D341Med (cell line): ENCODE measurements around the gene MGAT1.
"Not testable (repeated sequence)": the region's sequence is repeated elsewhere in the genome, so short reads cannot be mapped to it uniquely, and the experiment has no call there.

Experiments
- DNase-seq: peaks from one replicate; pipeline ENCODE4 v3.0.0; 2012; ENCODE audit warnings: low spot score

Gene MGAT1

DNA sequence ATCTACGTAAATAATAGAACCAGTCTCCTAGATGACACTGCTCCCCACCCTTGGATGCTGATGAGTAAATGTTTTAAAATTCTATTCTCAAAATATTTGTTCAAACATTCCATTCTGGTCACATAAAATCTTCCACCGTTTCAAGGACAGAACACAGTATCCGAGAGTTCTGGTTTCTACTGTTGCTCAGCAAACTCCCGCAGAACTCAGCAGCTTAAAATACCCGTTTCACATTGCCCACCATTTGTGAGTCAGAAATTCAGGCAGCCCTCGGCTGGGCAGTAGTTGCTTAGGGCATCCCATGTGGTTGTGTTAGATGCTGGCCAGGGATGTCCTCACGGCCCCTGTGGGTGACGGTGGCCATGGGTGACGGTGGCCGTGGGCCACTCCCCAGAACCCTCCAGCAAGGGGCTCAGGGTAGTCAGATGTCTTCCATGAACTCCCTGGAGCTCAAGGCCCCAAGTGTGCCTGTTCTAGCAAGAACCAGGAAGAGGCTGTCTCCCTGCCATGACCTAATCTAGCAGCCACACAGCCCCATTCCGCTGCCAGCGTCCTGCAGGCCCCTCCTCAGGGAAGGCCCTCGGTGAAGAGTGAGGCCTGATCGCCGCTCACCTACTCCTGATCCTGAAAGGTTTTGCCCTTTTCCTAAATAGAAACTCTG is 17.4 kb downstream of the MGAT1 start:
- no peak for DNase-seq

DNA sequence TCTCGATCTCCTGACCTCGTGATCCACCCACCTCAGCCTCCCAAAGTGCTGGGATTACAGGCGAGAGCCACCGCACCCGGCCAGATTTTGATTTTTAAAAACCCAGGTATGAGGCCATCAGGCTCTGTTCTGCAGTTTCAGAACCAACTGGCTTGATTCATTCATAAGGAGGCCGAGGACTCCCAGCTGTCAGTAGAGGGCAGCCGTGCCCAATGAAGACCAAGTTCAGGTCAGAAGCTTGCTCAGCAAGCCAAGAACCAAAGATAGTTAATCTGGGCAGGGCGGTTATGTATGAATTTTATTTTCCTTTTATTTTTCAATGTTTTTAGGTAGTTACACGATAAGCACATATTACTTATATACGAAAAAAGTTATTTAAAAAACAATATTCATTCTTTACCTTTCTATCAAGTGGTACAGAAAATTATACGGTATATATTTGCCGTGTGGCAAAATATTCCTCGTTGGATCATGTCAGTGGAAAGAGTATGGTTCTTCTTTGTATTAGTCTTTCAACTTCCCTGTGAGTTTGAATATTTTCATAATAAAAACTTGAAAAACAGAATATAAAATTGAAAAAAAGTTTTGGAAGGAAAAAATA is 18.0 kb downstream of the MGAT1 start:
- peak; percentile 77 for DNase-seq

DNA sequence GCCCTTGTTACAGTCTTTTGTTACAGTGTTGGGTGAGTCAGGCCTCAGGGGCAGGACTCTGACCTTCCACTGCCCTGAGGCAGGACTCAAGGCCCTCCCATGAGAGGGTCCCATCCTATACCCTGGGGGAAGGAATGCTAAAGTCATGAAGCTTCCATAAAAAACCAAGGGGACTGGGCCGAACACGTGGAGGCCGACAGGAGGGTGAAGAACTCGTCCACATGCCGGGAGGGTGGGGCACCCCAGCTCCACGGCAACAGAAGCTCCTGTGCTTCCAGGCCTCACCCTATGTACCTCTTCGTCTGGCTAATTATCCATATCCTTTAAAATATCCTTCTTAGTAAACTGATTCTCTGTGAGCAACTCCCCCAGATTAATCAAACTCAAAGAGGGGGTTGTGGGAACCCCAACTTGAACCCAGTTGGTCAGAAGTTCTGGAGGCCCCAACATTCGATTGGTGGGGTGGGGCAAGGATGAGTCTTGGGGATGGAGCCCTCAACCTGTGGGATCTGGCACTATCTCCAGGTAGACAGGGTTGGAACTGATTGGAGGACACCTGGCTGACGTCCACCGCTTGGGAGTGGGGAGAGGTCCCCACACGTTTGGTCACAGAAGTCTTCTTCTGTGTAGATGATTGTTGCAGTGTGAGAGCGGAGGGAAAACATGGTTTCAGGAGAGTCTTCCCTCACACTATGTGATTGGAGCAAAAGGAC is 19.1 kb downstream of the MGAT1 start:
- DNase-seq: no peak

DNA sequence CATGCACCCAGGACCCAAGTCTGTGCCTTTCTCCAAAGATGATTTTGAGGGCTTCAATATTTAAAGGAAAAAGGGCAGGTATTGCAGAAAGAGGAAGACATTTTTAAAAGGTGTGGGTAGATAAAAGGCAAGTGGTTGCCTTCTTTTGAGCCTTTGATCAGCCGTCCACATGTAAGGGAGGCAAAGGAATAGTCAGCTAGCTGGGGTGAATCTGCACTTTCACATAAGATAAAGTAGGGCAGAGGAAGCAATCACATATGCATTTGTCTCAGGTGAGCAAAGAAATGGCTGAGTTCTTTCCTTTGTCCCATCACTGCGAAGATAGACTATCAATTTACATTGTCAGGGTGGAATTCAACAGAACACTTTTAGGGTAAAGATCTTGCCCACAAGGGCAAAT is 19.9 kb downstream of the MGAT1 start:
- no peak for DNase-seq

DNA sequence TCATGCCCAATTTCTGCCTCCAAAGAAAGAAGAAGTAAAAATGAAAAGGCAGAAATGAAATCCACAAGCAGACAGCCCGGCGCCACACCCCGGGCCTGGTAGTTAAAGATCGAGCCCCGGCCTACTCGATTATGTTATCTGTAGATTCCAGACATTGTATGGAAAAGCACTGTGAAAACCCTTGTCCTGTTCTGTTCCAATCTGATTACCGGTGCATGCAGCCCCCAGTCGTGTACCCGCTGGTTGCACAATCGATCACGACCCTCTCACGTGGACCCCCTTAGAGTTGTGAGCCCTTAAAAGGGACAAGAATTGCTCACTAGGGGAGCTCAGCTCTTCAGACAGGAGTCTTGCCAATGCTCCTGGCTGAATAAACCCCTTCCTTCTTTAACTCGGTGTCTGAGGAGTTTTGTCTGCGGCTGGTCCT is 20.7 kb downstream of the MGAT1 start:
- not testable (repeated sequence) for DNase-seq

DNA sequence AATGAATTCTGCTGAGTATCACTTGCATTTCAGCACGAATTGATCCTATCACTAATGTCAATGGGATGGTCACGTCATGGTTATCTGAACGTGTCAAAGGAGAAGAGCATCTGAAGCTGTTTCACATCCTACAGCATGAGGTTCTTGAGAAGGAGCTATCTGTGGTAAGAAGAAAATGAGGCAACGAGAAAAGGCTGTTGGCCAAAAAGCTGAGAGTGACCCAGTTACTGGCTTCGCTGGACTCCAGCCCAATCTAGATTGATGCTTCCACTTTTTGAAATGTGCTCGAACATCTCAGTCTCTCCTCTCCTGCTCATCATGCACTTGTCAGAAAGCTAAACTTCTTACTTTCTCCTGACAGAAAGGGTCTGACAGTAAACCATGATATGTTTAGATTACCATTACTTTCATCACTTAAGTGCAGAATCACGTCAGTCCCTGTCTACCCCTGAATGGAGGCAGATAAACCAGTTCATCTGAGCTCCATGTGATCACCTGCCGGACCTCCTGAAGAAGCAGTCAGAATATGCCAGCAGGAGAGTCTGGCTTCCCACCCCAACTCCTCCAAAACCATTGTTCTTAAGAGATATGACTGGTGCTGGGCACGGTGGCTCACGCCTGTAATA is 22.5 kb downstream of the MGAT1 start:
- no peak for DNase-seq

DNA sequence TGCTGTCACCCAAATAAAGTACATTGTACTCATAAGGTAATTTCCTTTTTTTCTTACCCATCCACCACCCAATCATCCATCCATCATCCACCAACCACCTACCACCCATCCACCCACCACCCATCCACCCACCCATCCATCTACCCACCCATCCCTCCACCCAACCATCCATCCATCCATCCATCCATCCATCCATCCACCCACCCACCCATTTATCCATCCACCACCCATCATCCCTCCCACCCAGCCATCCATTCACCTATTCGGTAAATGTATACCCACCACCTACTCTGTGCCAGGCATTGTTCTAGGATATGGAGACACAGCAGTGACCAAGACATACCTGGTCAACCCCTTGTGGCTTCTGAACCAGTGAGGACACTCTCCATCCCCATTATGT is 25.1 kb downstream of the MGAT1 start:
- no peak for DNase-seq

DNA sequence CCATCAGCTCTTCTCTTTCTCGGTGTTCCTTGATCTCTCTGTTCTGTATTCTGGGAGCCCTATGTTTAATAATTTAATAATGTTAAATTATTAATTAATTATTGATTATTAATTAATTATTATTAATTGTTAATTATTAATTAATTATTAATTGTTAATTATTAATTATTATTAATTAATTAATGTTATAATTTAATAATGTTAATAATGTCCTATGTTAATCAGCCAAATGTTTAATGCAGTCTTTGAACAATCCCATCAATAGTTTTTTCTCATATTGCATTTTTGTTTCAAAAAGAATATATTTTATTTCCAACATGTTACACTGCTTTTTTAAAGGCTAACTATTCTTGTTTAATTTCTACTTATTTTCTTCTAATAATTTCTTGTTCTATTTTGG is 26.2 kb downstream of the MGAT1 start:
- no peak for DNase-seq

DNA sequence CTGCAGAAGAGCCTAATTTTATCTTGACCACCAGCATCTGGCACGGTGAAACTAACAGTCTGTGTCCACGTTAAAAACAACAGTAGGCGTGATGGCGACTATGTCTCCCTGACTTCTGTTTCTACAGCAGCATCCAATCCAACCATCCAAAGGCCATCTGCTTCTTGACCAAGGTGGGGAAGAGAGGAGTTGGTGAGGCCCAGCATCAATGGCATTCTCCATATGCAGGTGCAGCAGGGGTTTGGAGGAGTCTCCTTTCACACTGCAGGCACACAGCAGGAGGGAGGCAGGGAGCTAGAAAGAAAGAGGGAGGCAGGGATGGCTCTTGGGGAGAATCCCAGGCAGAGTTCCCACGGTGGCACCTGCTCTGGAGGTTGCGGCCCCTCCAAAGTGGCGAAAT is 27.0 kb downstream of the MGAT1 start:
- no peak for DNase-seq

DNA sequence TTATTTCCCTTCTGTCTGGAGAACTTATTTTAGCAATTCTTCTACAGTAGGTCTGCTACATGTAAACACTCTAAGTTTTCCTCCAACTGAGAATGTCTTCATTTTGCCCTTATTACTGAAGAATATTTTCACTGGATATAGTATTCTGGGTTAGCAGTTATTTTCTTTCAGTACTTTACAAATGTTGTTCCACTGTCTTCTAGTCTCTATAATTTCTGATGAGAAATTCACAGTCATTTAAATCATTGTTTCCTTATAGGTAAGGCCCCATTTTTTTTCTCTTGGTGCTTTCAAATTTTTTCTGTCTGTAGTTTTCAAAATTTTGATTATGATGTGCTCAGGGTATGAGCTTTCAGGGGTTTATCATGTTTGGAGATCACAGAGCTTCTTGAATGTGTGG is 30.8 kb downstream of the MGAT1 start:
- DNase-seq: no peak

DNA sequence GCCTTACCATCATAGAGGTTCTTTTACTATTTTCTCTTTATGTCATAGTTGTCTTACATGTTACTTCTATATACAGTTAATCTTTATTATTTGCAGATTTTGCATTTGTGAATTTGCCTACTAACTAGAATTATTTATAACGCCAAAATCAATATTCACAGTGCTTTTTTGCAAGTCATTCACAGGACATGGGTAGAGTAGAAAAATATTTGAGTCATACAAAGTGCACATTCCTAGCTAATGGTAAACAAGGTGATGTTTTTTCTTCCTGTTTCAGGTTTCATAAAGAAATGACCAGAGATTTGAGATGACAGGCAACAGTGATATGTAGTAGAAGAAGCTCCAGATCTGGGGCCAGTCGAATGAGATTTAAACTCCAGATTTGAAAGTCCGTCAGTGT is 32.8 kb downstream of the MGAT1 start:
- no peak for DNase-seq

DNA sequence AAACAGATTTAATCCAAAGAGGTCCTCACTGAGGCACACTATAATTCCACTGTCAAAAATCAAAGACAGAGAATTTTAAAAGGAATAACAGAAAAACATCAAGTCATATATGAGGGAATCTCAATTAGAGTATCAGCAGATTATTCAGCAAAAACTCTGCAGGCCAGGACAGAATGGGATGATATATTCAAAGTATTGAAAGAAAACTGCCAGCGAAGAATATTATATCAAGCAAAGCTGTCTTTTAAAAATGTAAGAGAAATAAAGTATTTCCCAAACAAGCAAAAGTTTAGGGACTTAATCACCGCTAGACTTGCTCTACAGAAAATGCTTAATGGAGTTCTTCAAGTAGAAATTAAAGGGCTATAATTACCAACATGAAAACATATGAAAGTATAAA is 47.0 kb downstream of the MGAT1 start:
- no peak for DNase-seq

DNA sequence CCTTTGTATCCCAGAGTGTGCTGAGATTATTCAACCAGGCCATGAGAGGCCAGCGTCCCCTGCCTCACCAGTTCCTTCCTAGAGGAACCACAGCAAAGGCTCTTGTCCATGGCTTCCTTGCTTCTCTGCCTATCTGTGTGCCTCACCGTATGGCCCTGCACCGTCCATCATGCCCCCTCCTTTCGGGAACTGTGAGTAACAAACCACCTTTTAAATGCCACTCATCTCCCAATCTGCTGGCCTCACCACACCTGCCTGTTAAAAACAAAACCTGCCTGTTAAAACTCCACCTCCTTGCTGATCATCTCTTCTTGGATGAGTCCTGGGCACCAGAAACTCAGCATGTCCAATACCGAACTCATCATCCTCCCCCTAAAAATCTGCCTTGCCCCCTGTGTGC is 58.4 kb downstream of the MGAT1 start:
- no peak for DNase-seq

DNA sequence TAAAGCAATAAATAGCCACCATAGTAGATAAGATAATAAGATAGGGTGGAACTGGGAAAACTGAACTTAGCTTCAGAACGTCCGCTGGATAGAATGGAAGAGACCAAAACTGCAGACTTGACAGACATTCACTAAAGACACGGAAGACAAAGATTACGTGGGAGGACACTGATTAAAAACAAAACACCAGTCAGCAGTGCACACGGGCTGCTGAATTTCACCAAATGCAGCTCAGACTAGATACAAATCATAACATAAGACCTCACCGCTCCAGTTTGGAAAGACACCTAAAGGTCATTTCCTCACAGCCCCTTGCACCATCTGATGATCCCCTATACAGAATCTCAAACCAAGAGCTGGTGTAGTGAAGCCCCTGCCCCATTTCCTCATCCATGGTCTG is 59.9 kb downstream of the MGAT1 start:
- DNase-seq: no peak

DNA sequence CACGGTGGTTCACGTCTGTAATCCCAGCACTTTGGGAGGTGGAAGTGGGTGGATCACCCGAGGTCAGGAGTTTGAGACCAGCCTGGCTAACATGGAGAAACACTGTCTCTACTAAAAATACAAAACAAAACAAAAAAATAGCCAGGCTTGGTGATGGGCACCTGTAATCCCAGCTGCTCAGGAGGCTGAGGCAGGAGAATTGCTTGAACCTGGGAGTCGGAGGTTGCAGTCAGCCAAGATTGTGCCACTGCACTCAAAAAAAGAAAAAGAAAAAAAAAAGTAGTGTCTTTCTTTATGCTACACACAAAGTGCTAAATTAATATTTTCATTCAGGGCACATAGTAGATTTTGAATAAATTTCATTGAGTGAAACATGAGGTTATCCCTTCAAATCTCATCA is 61.7 kb downstream of the MGAT1 start:
- not testable (repeated sequence) for DNase-seq

DNA sequence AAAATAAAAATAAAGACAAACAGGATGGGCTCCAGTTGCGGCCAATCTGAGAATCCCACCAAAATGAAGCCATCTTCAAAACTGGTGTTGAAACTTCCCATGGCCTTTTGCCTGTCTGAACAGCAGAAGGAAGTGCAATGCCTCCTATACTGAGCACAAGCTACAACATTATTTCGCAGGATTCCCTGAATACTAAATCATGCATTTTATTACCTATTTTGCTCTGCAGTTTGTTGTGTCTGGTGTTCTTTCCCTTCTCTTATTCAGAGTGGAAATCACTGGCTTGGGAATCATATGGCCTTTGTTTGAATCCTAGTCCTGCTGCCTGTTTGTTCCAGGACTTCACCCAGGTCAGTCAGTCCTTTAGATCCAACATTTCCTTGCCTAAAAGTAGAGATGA is 62.6 kb downstream of the MGAT1 start, which contains the start of gene OR2Y1:
Gene OR2Y1 (minus strand): TSS at position 101 of the 400 bp plus-strand sequence. CDS start 0 bp downstream, at position 101.
- DNase-seq: no peak

DNA sequence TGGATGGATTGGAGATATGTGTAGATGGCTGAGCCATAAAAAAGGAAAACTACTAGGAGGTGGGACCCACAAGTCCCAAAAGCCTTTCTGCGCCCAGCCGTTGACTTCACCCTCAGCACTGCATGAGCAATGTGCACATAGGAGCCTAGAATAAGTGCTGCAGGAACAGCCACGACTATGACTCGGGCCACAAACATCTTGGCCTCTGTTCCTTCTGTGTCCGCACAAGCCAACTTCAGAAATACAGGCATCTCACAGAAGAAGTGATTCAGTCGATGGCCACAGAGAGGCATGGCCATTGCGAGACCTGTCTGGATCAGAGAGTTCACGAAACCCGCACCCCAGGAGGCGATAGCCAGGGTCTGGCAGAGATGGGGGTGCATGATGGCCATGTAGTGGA is 63.3 kb downstream of the MGAT1 start:
- no peak for DNase-seq

DNA sequence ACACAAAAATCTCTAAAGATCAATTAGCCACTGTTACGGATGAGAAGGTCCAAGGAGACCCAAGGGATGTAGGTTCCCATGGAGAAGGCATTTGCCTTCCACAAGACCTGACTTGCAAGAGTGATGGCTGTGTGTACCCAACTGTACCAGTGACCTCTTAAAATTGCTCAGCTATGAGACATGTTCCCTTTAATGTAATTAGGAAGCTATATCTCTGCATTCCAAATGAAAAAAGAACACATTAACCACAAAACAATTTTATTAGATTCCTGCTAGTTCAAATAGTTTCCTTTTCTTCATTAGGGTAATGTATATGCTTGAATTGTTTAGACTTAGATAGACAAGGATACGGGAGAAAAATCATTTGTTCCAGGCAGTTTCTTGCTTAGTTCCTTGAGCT is 66.1 kb downstream of the MGAT1 start:
- DNase-seq: no peak
